Neural progenitor cell (in vitro differentiated cells): ENCODE results near the gene ACKR3.

Experiments
- EZH2phosphoT487 ChIP-seq: fragments of 200-600 bp; sonication (generic); IDR thresholded peaks from 2 replicates; pipeline ENCODE4 v1.6.1; 2017; ENCODE audit warnings: antibody characterized with exemption
- TF ChIP-seq, protein P1 (sequence below): fragments of 200-600 bp; sonication (generic); IDR thresholded peaks from 2 replicates; pipeline ENCODE4 v1.5.1; 2017; ENCODE audit warnings: antibody characterized with exemption, mild to moderate bottlenecking

GRCh38 chr2:236527159-236527630 is 42.4 kb upstream of the ACKR3 start:
- TF ChIP-seq, protein P1, sequence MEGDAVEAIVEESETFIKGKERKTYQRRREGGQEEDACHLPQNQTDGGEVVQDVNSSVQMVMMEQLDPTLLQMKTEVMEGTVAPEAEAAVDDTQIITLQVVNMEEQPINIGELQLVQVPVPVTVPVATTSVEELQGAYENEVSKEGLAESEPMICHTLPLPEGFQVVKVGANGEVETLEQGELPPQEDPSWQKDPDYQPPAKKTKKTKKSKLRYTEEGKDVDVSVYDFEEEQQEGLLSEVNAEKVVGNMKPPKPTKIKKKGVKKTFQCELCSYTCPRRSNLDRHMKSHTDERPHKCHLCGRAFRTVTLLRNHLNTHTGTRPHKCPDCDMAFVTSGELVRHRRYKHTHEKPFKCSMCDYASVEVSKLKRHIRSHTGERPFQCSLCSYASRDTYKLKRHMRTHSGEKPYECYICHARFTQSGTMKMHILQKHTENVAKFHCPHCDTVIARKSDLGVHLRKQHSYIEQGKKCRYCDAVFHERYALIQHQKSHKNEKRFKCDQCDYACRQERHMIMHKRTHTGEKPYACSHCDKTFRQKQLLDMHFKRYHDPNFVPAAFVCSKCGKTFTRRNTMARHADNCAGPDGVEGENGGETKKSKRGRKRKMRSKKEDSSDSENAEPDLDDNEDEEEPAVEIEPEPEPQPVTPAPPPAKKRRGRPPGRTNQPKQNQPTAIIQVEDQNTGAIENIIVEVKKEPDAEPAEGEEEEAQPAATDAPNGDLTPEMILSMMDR = no peak
- TF ChIP-seq EZH2phosphoT487 = no peak
